Mammary epithelial cell (primary cell): Measurements from ENCODE around the gene ATP5ME.

Experiments used
- CTCF ChIP-seq, 2 donors: IDR thresholded peaks in 1 of 2; conservative IDR thresholded peaks in 1 of 2; 2 replicates each; pipeline ENCODE4 v1.5.1; 2011 to 2012; ENCODE audit warnings: inconsistent platforms in 2 of 2, low read length in 2 of 2, mild to moderate bottlenecking in 2 of 2, control low read depth in 1 of 2, low read depth in 1 of 2; ENCODE audit not compliant: insufficient read depth in 1 of 2; ENCODE audit errors: extremely low read depth in 1 of 2
- EZH2 ChIP-seq: IDR thresholded peaks from 2 replicates; pipeline ENCODE4 v1.6.1; 2012; ENCODE audit warnings: low read length, inconsistent platforms, borderline replicate concordance

GRCh38 chr4:700587-701264 lies 26.6 kb upstream of the ATP5ME start:
- no peak for TF ChIP-seq CTCF (conservative IDR thresholded peaks at IDR 0.05 in 1 of 2, IDR thresholded peaks at IDR 0.05 in 1 of 2; ENCODE audit: extremely low read depth in 1 of 2, insufficient read depth in 1 of 2, low read depth in 1 of 2, low read length in 2 of 2)
- no peak for TF ChIP-seq EZH2
